Natural killer cell (primary cell): Measurements from ENCODE around the gene CROCC2. TPM values are rescaled to one million over a fixed set of nuclear protein-coding genes. Genes with fewer than 3 reads are reported as not detected.

ENCODE experiments used
- ATAC-seq, 3 donors: fragments of 150-1000 bp in 2 of 3; fragments of 200-7000 bp in 1 of 3; cut with Tn5 transposase; 1 replicate in 1 of 3; 2 replicates in 2 of 3; pipeline ENCODE4 v1.10.0; 2021; ENCODE audit warnings: mild to moderate bottlenecking in 2 of 3, moderate library complexity in 2 of 3
- DNase-seq, 2 donors: peaks; one replicate each; pipeline versions ENCODE4 v3.0.0 to v3.0.0-alpha.2; 2013 to 2021; ENCODE audit warnings: mixed read lengths in 1 of 2
- H3K27ac ChIP-seq: one replicate; pipeline ENCODE4 v1.5.1; 2013; ENCODE audit warnings: mild to moderate bottlenecking, low read length
- H3K27me3 ChIP-seq: one replicate; pipeline ENCODE4 v1.6.1; 2013; ENCODE audit warnings: low read length; ENCODE audit not compliant: control insufficient read depth, insufficient read depth
- H3K36me3 ChIP-seq: one replicate; pipeline ENCODE4 v1.6.1; 2013; ENCODE audit warnings: low read length; ENCODE audit not compliant: control insufficient read depth, insufficient read depth
- H3K4me1 ChIP-seq: one replicate; pipeline ENCODE4 v1.6.1; 2013; ENCODE audit warnings: low read length; ENCODE audit not compliant: control insufficient read depth, insufficient read depth
- H3K4me3 ChIP-seq: one replicate; pipeline ENCODE4 v1.5.1; 2013; ENCODE audit warnings: low read length
- H3K9me3 ChIP-seq: one replicate; pipeline ENCODE4 v1.6.1; 2013; ENCODE audit warnings: low read length; ENCODE audit not compliant: control insufficient read depth, insufficient read depth
- H3K27ac Mint-ChIP-seq, 2 donors: one replicate each; pipeline ENCODE4 v1.8.0; 2022; ENCODE audit warnings: mild to moderate bottlenecking in 2 of 2, mixed read lengths in 2 of 2, moderate library complexity in 1 of 2
- H3K27me3 Mint-ChIP-seq, 2 donors: one replicate each; pipeline ENCODE4 v1.8.0; 2022; ENCODE audit warnings: low read depth in 2 of 2, mixed read lengths in 2 of 2
- H3K36me3 Mint-ChIP-seq: one replicate; pipeline ENCODE4 v1.8.0; 2022; ENCODE audit warnings: mixed read lengths
- H3K4me1 Mint-ChIP-seq, 2 donors: one replicate each; pipeline ENCODE4 v1.8.0; 2022; ENCODE audit warnings: mixed read lengths in 2 of 2
- H3K4me3 Mint-ChIP-seq: one replicate; pipeline ENCODE4 v1.8.0; 2022; ENCODE audit warnings: mild to moderate bottlenecking, moderate library complexity, mixed read lengths
- H3K9me3 Mint-ChIP-seq, 2 donors: one replicate each; pipeline ENCODE4 v1.8.0; 2022; ENCODE audit warnings: mixed read lengths in 2 of 2
- WGBS: methylation state at CpG from one replicate; pipeline ENCODE4 v1.1.7; 2013; ENCODE audit warnings: missing lambda C conversion rate; ENCODE audit not compliant: insufficient coverage; 5-methylcytosine and 5-hydroxymethylcytosine counted together
- intact Hi-C: fragments of 100-400 bp; cut with micrococcal nuclease; formaldehyde crosslinking; loops from one replicate; pipeline ENCODE4 v1.14.2; 2022
- total RNA-seq, 4 donors: library from RNA; stranded (reverse); fragments of 120-200 nt in 1 of 4; gene quantifications; one replicate each; pipeline versions ENCODE4 v1.2.3 to v1.2.4, GENCODE V29; 2013 to 2022
- TF ChIP-seq, protein P1 (sequence below): fragments of 200-600 bp; IDR thresholded peaks from one replicate; pipeline ENCODE4 v1.8.0; 2022; ENCODE audit warnings: antibody characterized with exemption

Gene CROCC2
- total RNA-seq, 3 donors from 2014 or later (not counting 1 experiment from before 2014, with no cell fraction given) = 0.14 TPM; not detected in 2

DNA sequence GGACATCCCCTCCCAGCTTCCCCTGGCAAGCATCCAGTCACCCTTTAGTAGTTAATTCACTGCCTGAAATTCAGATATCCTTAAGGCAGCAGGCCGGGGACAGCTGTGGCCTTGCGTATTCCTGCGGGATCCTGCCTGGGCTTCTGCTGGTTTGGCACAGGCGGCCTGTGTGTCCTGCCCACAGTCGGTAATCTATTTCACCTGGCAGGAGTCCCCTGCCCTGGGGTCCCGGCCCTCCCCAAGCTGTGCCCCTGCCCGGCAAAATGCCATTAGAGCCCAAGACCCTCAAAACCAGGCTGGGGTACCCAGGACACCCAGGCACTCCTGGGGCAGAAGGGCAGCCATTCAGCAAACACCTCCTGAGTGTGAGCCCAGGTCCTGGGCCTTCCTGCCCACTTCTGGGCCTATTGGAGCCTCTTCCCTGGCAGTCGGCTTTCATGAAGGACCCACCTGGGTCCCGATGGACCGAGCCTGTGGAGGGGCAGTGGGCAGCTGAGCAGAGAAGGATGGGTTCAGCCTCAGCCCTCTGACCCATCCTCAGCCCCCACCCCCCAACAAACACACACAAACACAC is 11.6 kb downstream of the CROCC2 start:
- intact Hi-C loops = no loop called here
- no peak for DNase-seq
- TF ChIP-seq, protein P1, sequence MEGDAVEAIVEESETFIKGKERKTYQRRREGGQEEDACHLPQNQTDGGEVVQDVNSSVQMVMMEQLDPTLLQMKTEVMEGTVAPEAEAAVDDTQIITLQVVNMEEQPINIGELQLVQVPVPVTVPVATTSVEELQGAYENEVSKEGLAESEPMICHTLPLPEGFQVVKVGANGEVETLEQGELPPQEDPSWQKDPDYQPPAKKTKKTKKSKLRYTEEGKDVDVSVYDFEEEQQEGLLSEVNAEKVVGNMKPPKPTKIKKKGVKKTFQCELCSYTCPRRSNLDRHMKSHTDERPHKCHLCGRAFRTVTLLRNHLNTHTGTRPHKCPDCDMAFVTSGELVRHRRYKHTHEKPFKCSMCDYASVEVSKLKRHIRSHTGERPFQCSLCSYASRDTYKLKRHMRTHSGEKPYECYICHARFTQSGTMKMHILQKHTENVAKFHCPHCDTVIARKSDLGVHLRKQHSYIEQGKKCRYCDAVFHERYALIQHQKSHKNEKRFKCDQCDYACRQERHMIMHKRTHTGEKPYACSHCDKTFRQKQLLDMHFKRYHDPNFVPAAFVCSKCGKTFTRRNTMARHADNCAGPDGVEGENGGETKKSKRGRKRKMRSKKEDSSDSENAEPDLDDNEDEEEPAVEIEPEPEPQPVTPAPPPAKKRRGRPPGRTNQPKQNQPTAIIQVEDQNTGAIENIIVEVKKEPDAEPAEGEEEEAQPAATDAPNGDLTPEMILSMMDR = no peak

DNA sequence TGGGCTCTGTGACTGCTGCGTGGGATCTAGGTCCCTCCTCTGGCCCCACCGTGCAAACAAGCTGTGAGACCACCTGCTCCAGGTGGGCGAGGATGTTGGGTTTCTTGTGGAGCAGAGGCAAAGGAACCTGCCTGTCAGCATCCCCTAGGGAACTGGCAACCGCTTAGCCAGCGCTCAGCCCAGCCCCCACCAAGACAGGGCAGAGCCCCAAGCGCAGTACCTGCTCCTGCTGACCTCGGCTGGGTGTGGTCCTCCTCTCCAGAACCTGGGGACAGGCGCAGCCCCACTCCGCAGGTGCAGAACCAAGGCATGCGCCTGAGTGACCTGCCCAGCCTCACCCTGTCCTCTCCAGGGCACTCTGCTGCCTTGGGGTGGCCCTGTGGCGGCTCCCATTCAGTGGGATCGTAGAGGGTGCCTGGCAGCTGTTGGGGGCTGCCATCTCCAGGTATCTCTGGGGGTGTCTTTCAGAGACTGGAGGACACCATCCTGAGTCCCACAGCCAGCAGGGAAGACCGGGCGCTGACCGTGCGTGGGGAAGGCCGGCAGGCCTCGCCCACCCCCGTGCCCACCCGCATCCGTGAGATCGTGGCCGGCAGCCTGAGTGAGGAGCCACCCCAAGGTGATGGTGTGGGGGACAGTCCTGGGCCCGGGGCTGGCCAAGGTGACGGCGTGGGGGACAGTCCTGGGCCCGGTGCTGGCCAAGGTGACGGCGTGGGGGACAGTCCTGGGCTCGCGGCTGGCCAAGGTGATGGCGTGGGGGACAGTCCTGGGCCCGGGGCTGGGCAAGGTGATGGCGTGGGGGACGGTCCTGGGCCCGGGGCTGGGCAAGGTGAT is 12.3 kb downstream of the CROCC2 start:
- Histone ChIP-seq H3K27me3 (peaks cover 2% of the 10 kb centered on the region), H3K36me3 (no peaks in the 10 kb centered on the region), H3K4me3 (no peak overlapping the region), H3K4me1 (no peaks in the 10 kb centered on the region), H3K27ac (no peak overlapping the region), H3K9me3 (no peaks in the 10 kb centered on the region)
- H3K36me3 Mint-ChIP-seq = no peaks in the 10 kb centered on the region
- H3K27ac Mint-ChIP-seq = no peak overlapping the region
- H3K4me1 Mint-ChIP-seq = no peaks in the 10 kb centered on the region
- peaks cover 0 to 2% of the 10 kb centered on the region in 2 donors for H3K27me3 Mint-ChIP-seq
- TF ChIP-seq, protein P1 = no peak
- DNase-seq (no peak), ATAC-seq (no peak)
- 89% methylated on average over 36 of the region's 36 CpGs for whole genome bisulfite sequencing
- H3K9me3 Mint-ChIP-seq = no peaks in the 10 kb centered on the region
- no peak overlapping the region for H3K4me3 Mint-ChIP-seq
- intact Hi-C loops = no loop called here

More for the DNA sequence above, 11.6 kb downstream of the CROCC2 start:
- H3K4me1 ChIP-seq = no peaks in the 10 kb centered on the region
- no peak overlapping the region for H3K4me3 Mint-ChIP-seq
- WGBS = 89% methylated on average over 10 of the region's 10 CpGs
- ATAC-seq = no peak
- H3K36me3 ChIP-seq = no peaks in the 10 kb centered on the region
- no peaks in the 10 kb centered on the region for H3K9me3 ChIP-seq
- no peaks in the 10 kb centered on the region for H3K9me3 Mint-ChIP-seq
- H3K27me3 Mint-ChIP-seq = peaks cover 0 to 2% of the 10 kb centered on the region in 2 donors
- no peaks in the 10 kb centered on the region for H3K4me1 Mint-ChIP-seq
- H3K27ac Mint-ChIP-seq = no peak overlapping the region
- H3K27ac ChIP-seq = no peak overlapping the region
- H3K27me3 ChIP-seq = peaks cover 2% of the 10 kb centered on the region
- H3K36me3 Mint-ChIP-seq = no peaks in the 10 kb centered on the region
- no peak overlapping the region for H3K4me3 ChIP-seq

DNA sequence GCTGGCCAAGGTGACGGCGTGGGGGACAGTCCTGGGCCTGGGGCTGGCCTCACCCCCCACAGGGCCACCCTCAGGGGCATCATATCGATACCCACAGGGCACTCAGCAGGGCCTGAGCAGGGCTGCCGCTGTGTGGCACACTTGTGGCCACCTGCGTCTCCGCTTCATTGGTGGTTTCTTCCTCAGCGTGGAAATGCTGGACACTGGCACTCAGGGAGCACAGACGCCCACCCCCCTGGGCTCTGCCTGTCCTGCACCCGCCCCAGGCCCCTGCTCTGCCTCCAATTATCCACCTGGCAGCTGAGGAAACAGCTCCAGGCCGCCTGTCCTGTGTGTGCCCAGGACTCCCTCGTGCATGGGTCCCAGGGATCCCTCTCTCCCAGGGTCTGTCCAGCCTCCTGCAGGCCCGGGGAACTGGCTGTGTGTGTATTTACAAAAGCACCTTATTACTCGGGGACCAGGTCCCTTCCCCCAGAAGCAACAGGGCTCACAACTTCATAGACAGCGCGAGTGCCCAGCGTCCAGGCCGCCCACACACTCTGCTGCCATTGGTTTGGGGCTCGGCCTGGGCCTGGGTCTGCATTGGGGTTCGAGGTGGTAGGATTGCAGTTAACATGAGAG is 13.1 kb downstream of the CROCC2 start:
- DNase-seq = peak in 1 of 2 donors; percentile 1
- no peak overlapping the region for H3K27ac Mint-ChIP-seq

More for the DNA sequence above, 13.1 kb downstream of the CROCC2 start:
- no peaks in the 10 kb centered on the region for H3K4me1 ChIP-seq
- peaks cover 0 to 2% of the 10 kb centered on the region in 2 donors for H3K27me3 Mint-ChIP-seq
- intact Hi-C loops = no loop called here
- no peaks in the 10 kb centered on the region for H3K36me3 Mint-ChIP-seq
- H3K27me3 ChIP-seq = peaks cover 2% of the 10 kb centered on the region
- H3K36me3 ChIP-seq = no peaks in the 10 kb centered on the region
- H3K4me3 ChIP-seq = no peak overlapping the region
- H3K4me1 Mint-ChIP-seq = no peaks in the 10 kb centered on the region
- no peaks in the 10 kb centered on the region for H3K9me3 Mint-ChIP-seq
- no peak for ATAC-seq
- TF ChIP-seq, protein P1 = no peak
- H3K4me3 Mint-ChIP-seq = no peak overlapping the region
- H3K27ac ChIP-seq = no peak overlapping the region
- no peaks in the 10 kb centered on the region for H3K9me3 ChIP-seq
- 85% methylated on average over 19 of the region's 19 CpGs for WGBS
